Progenitor cell of endocrine pancreas (in vitro differentiated cells): ENCODE measurements around the gene LUZP1. TPM values are rescaled to one million over a fixed set of nuclear protein-coding genes. Genes with fewer than 3 reads are reported as not detected.

Source experiments
- DNase-seq: peaks from one replicate; pipeline ENCODE4 v3.0.0; 2021; ENCODE audit warnings: low spot score; ENCODE audit not compliant: unreplicated experiment
- H3K27ac Mint-ChIP-seq: 2 replicates; pipeline ENCODE4 v1.8.0; 2021; ENCODE audit warnings: mild to moderate bottlenecking, moderate library complexity, mixed read lengths
- H3K27me3 Mint-ChIP-seq: 2 replicates; pipeline ENCODE4 v1.8.0; 2021; ENCODE audit warnings: mixed read lengths
- H3K36me3 Mint-ChIP-seq: 2 replicates; pipeline ENCODE4 v1.8.0; 2022; ENCODE audit warnings: mixed read lengths; ENCODE audit not compliant: insufficient read depth
- H3K4me1 Mint-ChIP-seq: 2 replicates; pipeline ENCODE4 v1.8.0; 2021; ENCODE audit warnings: low read depth, mixed read lengths
- H3K4me3 Mint-ChIP-seq: 2 replicates; pipeline ENCODE4 v1.8.0; 2021; ENCODE audit warnings: low read depth, mild to moderate bottlenecking, moderate library complexity, mixed read lengths
- H3K9me3 Mint-ChIP-seq: 2 replicates; pipeline ENCODE4 v1.8.0; 2021; ENCODE audit warnings: low read depth, mixed read lengths
- CTCF ChIP-seq: fragments of 200-600 bp; sonication (generic); IDR thresholded peaks from one replicate; pipeline ENCODE4 v1.5.0; 2021; ENCODE audit warnings: antibody characterized with exemption, mild to moderate bottlenecking; ENCODE audit not compliant: unreplicated experiment
- total RNA-seq: library from RNA; stranded (reverse); gene quantifications from 2 replicates; pipeline ENCODE4 v1.2.1, GENCODE V29; 2021

Gene LUZP1
- total RNA-seq, 1 donor from 2014 or later: 47.5 TPM

- TF ChIP-seq CTCF: no peak
- H3K27me3 Mint-ChIP-seq: no peaks in the 10 kb centered on the region
- no peak for DNase-seq
- no peaks in the 10 kb centered on the region for H3K9me3 Mint-ChIP-seq
- H3K36me3 Mint-ChIP-seq: no peaks in the 10 kb centered on the region
- H3K4me3 Mint-ChIP-seq: no peak overlapping the region
- H3K4me1 Mint-ChIP-seq: peaks cover 23% of the 10 kb centered on the region
- no peak overlapping the region for H3K27ac Mint-ChIP-seq
These were observed 51.5 kb downstream of the LUZP1 start for GRCh38 chr1:23116921-23117699.

- H3K4me3 Mint-ChIP-seq: no peak overlapping the region
- no peak for TF ChIP-seq CTCF
- no peaks in the 10 kb centered on the region for H3K27me3 Mint-ChIP-seq
- peaks cover 27% of the 10 kb centered on the region for H3K4me1 Mint-ChIP-seq
- H3K9me3 Mint-ChIP-seq: no peaks in the 10 kb centered on the region
- H3K27ac Mint-ChIP-seq: no peak overlapping the region
- no peaks in the 10 kb centered on the region for H3K36me3 Mint-ChIP-seq
- no peak for DNase-seq
These were observed 52.3 kb downstream of the LUZP1 start for GRCh38 chr1:23116216-23116836.

- Mint-ChIP-seq H3K4me3 (no peak overlapping the region), H3K36me3 (no peaks in the 10 kb centered on the region), H3K27ac (no peak overlapping the region), H3K4me1 (peaks cover 27% of the 10 kb centered on the region), H3K27me3 (no peaks in the 10 kb centered on the region), H3K9me3 (no peaks in the 10 kb centered on the region)
- DNase-seq: no peak
- TF ChIP-seq CTCF: no peak
These were observed 54.1 kb downstream of the LUZP1 start for GRCh38 chr1:23114424-23115079.

GRCh38 chr1:23111600-23112535, 56.8 kb downstream of the LUZP1 start:
- Mint-ChIP-seq H3K4me1 (peaks cover 27% of the 10 kb centered on the region), H3K36me3 (peaks cover 10% of the 10 kb centered on the region), H3K9me3 (no peaks in the 10 kb centered on the region), H3K27ac (peak overlapping the region; percentile 65), H3K4me3 (no peak overlapping the region), H3K27me3 (no peaks in the 10 kb centered on the region)
- DNase-seq: no peak
- no peak for TF ChIP-seq CTCF
